Brain microvascular endothelial cell (primary cell): ENCODE data around the gene AARS1.
A peak's percentile ranks its signal among the peaks of the same experiment; 100 is the strongest.

ENCODE experiments used
- DNase-seq: peaks from one replicate; pipeline ENCODE4 v3.0.0-alpha.2; 2020
- H3K27ac ChIP-seq: fragments of 250-450 bp; sonication (Bioruptor Pico); 2 replicates; pipeline ENCODE4 v1.5.1; 2020; ENCODE audit warnings: mild to moderate bottlenecking, moderate library complexity
- H3K27me3 ChIP-seq: fragments of 250-450 bp; sonication (Bioruptor Pico); replicated peaks from 2 replicates; pipeline ENCODE4 v1.5.1; 2020; ENCODE audit warnings: mild to moderate bottlenecking
- H3K36me3 ChIP-seq: fragments of 250-450 bp; sonication (Bioruptor Pico); replicated peaks from 2 replicates; pipeline ENCODE4 v1.5.1; 2020; ENCODE audit warnings: mild to moderate bottlenecking
- H3K4me3 ChIP-seq: 2 replicates; pipeline ENCODE4 v1.5.1; 2011; ENCODE audit warnings: low read depth, mild to moderate bottlenecking, control low read depth, low read length, moderate library complexity
- CTCF ChIP-seq: IDR thresholded peaks from 2 replicates; pipeline ENCODE4 v1.5.1; 2011; ENCODE audit warnings: low read depth, mild to moderate bottlenecking, moderate library complexity, low read length, control low read depth, inconsistent platforms; ENCODE audit errors: missing control alignments
- in situ Hi-C: cut with HindIII; loops from 2 replicates; pipeline ENCODE4 v1.10.0; 2017; ENCODE audit warnings: low sequenced_read_pairs, low pct_ligation_motif_present

Gene AARS1

GRCh38 chr16:70258946-70259345 is 30.4 kb downstream of the AARS1 start:
- Histone ChIP-seq H3K36me3 (peaks cover 92% of the 10 kb centered on the region), H3K27ac (no peak overlapping the region), H3K27me3 (no peaks in the 10 kb centered on the region), H3K4me3 (no peak overlapping the region)
- DNase-seq = no peak
- in situ Hi-C loops = no loop called here
- no peak for TF ChIP-seq CTCF

- Histone ChIP-seq H3K27ac (no peak overlapping the region), H3K4me3 (no peak overlapping the region), H3K36me3 (peaks cover 92% of the 10 kb centered on the region), H3K27me3 (no peaks in the 10 kb centered on the region)
- no peak for TF ChIP-seq CTCF
- DNase-seq = no peak
- in situ Hi-C loops = no loop called here
Measured at GRCh38 chr16:70258065-70258464, 31.2 kb downstream of the AARS1 start.

- DNase-seq = no peak
- H3K27ac ChIP-seq = no peak overlapping the region
- H3K4me3 ChIP-seq = no peak overlapping the region
- in situ Hi-C loops = no loop called here
- no peak for TF ChIP-seq CTCF
- no peaks in the 10 kb centered on the region for H3K27me3 ChIP-seq
- H3K36me3 ChIP-seq = peaks cover 93% of the 10 kb centered on the region
Measured at GRCh38 chr16:70257391-70257790, 31.9 kb downstream of the AARS1 start.

GRCh38 chr16:70255574-70255973 is 33.7 kb downstream of the AARS1 start:
- H3K27me3 ChIP-seq = no peaks in the 10 kb centered on the region
- no peak overlapping the region for H3K4me3 ChIP-seq
- H3K27ac ChIP-seq = no peak overlapping the region
- in situ Hi-C loops = no loop called here
- no peak for DNase-seq
- TF ChIP-seq CTCF = no peak
- H3K36me3 ChIP-seq = peaks cover 84% of the 10 kb centered on the region

GRCh38 chr16:70254965-70255286 is 34.4 kb downstream of the AARS1 start:
- peaks cover 79% of the 10 kb centered on the region for H3K36me3 ChIP-seq
- H3K4me3 ChIP-seq = no peak overlapping the region
- no peaks in the 10 kb centered on the region for H3K27me3 ChIP-seq
- DNase-seq = no peak
- H3K27ac ChIP-seq = no peak overlapping the region
- in situ Hi-C loops = no loop called here
- no peak for TF ChIP-seq CTCF

GRCh38 chr16:70254180-70254964 is 34.9 kb downstream of the AARS1 start:
- peak; percentile 56 for DNase-seq
- H3K36me3 ChIP-seq = peaks cover 76% of the 10 kb centered on the region
- in situ Hi-C loops = no loop called here
- no peak overlapping the region for H3K4me3 ChIP-seq
- no peak overlapping the region for H3K27ac ChIP-seq
- no peak for TF ChIP-seq CTCF
- H3K27me3 ChIP-seq = no peaks in the 10 kb centered on the region
